Tibial nerve (tissue), 4 donors: ENCODE measurements around the gene REV3L. TPM values are rescaled to one million over a fixed set of nuclear protein-coding genes. Genes with fewer than 3 reads are reported as not detected.
"Not testable (repeated sequence)": the region's sequence is repeated elsewhere in the genome, so short reads cannot be mapped to it uniquely, and the experiment has no call there.

Experiments
- DNase-seq, 2 donors: peaks; one replicate each; pipeline ENCODE4 v3.0.0-alpha.2; 2019; ENCODE audit warnings: low spot score in 2 of 2
- H3K27ac ChIP-seq, 4 donors: fragments of 200-600 bp; sonication (generic) in 3 of 4; one replicate each; pipeline ENCODE4 v1.5.1; 2017 to 2019; ENCODE audit warnings: mild to moderate bottlenecking in 1 of 4
- H3K27me3 ChIP-seq, 2 donors: fragments of 200-600 bp; sonication (generic) in 1 of 2; one replicate each; pipeline versions ENCODE4 v1.5.1 to v1.6.0; 2017 to 2019
- H3K36me3 ChIP-seq, 3 donors: fragments of 200-600 bp; sonication (generic); one replicate each; pipeline ENCODE4 v1.5.1; 2018 to 2019
- H3K4me1 ChIP-seq, 4 donors: fragments of 200-600 bp; sonication (generic) in 3 of 4; one replicate each; pipeline ENCODE4 v1.5.1; 2017 to 2019
- H3K4me3 ChIP-seq, 4 donors: fragments of 200-600 bp; sonication (generic) in 3 of 4; one replicate each; pipeline ENCODE4 v1.5.1; 2017 to 2019; ENCODE audit warnings: mild to moderate bottlenecking in 1 of 4, moderate library complexity in 1 of 4
- H3K9me3 ChIP-seq, 4 donors: fragments of 200-600 bp; sonication (generic) in 3 of 4; one replicate each; pipeline ENCODE4 v1.5.1; 2017 to 2019
- EP300 ChIP-seq, 2 donors: sonication (generic); formaldehyde crosslinking; IDR thresholded peaks; one replicate each; pipeline ENCODE4 v1.6.1; 2017; ENCODE audit warnings: antibody characterized with exemption in 2 of 2, mild to moderate bottlenecking in 1 of 2
- POLR2A ChIP-seq, 2 donors: fragments of 450-650 bp; IDR thresholded peaks; one replicate each; pipeline ENCODE4 v1.6.1; 2017; ENCODE audit warnings: antibody characterized with exemption in 2 of 2, mild to moderate bottlenecking in 2 of 2, moderate library complexity in 2 of 2
- WGBS, 2 donors: methylation state at CpG; one replicate each; pipeline ENCODE4 v1.1.5; 2018; 5-methylcytosine and 5-hydroxymethylcytosine counted together
- total RNA-seq, 4 donors: library from RNA; depleted of rRNA; stranded (reverse); fragments of >200 nt; gene quantifications; one replicate each; pipeline ENCODE4 v1.1.0, GENCODE V29; 2016
- TF ChIP-seq, protein P1 (sequence below), 5 experiments: fragments of 200-600 bp in 3 of 5; fragments of 450-650 bp in 2 of 5; sonication (generic) in 3 of 5; IDR thresholded peaks; one replicate each; pipeline ENCODE4 v1.5.1; 2016 to 2019; ENCODE audit warnings: antibody characterized with exemption in 5 of 5, mild to moderate bottlenecking in 3 of 5, moderate library complexity in 2 of 5

REV3L gene
- total RNA-seq, 4 donors from 2014 or later: 26.7 to 45.9 (median 34.1) TPM

DNA sequence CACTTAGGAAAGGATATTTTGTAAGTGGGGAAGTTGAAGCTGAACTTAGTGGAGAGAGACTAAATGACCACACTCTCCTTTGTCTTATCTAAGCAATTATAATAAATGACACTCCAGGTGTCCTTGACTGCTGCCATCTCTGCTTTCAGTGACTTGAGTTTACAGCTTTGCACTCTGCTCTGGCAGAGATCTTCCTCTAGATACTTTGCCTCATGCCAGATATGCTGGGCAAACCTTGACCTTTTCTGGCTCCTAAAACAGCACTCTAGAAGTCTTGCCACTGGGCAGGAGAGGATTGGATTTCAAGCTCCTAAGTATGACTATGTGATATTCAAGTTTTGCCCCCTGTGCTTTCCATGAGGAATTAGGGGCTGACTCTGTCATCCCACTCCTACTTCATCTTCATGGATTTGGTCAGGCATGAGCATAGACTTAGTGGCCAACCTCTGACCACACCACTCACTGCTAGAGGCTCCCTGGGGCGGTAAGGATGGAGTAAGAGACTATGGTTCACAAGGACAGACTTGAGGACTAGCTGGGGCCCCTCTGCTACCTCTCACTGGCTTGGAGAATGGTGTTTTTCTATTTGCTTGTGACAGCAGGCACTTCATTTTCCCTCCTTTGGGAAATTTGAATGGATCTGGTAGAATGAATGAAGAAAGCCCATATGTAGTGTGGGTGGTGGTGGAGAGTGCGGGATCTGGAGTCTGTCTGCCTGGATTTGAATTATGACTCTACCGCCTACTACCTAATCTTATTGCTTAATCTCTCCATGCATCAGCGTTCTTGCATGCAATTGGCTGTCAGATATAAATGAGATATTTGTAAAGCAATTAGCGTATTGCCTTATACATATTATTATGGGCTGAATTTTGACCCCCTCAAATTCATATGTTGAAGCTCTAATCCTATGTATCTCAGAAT, 191.4 kb downstream of the REV3L start:
- Histone ChIP-seq H3K27ac (no peak overlapping the region), H3K27me3 (no peaks in the 10 kb centered on the region), H3K4me1 (no peaks in the 10 kb centered on the region), H3K36me3 (peaks cover 0 to 24% (median 0%) of the 10 kb centered on the region in 3 donors), H3K4me3 (no peak overlapping the region), H3K9me3 (no peaks in the 10 kb centered on the region)
- 95 to 96% methylated on average over 5 of the region's 5 CpGs for WGBS, 2 donors
- DNase-seq: no peak
- no peak for TF ChIP-seq POLR2A (IDR thresholded peaks at IDR 0.05)
- TF ChIP-seq, protein P1, sequence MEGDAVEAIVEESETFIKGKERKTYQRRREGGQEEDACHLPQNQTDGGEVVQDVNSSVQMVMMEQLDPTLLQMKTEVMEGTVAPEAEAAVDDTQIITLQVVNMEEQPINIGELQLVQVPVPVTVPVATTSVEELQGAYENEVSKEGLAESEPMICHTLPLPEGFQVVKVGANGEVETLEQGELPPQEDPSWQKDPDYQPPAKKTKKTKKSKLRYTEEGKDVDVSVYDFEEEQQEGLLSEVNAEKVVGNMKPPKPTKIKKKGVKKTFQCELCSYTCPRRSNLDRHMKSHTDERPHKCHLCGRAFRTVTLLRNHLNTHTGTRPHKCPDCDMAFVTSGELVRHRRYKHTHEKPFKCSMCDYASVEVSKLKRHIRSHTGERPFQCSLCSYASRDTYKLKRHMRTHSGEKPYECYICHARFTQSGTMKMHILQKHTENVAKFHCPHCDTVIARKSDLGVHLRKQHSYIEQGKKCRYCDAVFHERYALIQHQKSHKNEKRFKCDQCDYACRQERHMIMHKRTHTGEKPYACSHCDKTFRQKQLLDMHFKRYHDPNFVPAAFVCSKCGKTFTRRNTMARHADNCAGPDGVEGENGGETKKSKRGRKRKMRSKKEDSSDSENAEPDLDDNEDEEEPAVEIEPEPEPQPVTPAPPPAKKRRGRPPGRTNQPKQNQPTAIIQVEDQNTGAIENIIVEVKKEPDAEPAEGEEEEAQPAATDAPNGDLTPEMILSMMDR (IDR thresholded peaks at IDR 0.05): no peak
- TF ChIP-seq EP300 (IDR thresholded peaks at IDR 0.05): no peak

DNA sequence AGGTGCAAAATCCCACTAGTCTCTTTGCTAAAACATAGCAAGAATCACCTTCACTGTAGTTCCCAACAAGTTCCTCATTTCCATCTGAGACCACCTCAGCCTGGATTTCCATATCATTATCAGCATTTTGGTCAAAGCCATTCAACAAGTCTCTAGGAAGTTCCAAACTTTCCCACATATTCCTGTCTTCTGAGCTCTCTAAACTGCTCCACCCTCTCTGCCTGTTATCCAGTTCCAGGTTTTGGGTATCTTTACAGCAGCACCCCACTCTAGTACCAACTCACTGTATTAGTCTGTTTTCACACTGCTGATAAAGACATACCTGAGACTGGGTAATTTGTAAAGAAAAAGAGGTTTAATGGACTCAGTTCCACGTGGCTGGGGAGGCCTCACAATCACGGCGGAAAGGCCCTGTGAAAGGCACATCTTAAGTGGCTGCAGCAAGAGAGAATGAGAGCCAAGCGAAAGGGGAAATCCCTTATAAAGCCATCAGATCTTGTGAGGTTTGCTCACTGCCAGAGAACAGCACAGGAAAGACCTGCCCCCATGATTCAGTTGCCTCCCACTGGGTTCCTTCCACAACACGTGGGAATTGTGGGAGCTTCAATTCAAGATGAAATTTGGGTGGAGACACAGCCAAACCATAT, 192.2 kb downstream of the REV3L start:
- not testable (repeated sequence) for H3K4me3 ChIP-seq, H3K9me3 ChIP-seq, H3K27ac ChIP-seq, H3K4me1 ChIP-seq, DNase-seq, H3K27me3 ChIP-seq
- H3K36me3 ChIP-seq: peaks cover 0 to 17% (median 0%) of the 10 kb centered on the region in 3 donors
- WGBS, 2 donors: 65% methylated on average over 5 of the region's 5 CpGs

DNA sequence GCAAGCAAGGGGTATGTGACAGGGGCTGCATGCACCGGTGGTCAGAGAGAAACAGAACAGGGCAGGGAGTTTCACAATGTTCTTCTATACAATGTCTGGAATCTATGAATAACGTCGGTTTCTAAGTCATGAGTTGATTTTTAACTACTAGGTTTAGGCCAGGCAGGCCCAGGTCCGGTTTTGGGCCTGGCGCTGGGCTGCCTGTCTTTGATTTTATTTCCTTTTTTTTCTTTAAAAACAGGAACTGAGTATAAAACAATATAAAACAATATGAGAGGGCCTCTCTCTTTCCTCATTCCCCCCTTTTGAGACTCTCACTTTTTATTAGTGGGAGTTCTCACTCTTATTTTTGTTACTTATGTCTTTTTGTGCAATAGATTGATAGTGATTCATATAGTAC, 198.7 kb downstream of the REV3L start:
- not testable (repeated sequence) for H3K4me1 ChIP-seq, H3K9me3 ChIP-seq, H3K4me3 ChIP-seq, DNase-seq, H3K27ac ChIP-seq, H3K27me3 ChIP-seq
- peaks cover 0 to 26% (median 4%) of the 10 kb centered on the region in 3 donors for H3K36me3 ChIP-seq
- whole genome bisulfite sequencing, 2 donors: 82 to 84% methylated on average over 5 of the region's 5 CpGs

DNA sequence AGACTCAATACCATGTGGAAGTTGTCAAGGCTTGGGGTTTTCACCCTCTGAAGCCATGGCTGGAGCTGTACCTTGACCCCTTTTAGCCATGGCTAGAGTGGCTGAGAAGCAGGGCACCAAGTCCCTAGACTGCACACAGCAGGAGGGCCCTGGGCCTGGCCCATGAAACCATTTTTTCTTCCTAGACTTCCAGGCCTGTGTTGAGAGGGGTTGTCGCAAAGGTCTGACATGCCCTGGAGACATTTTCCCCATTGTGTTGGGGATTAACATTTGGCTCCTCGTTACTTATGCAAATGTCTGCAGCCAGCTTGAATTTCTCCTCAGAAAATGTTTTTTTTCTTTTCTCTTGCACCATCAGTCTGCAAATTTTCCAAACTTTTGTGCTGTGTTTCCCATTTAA, 199.3 kb downstream of the REV3L start:
- Histone ChIP-seq H3K27ac (no peak overlapping the region), H3K4me1 (no peaks in the 10 kb centered on the region), H3K36me3 (peaks cover 0 to 33% (median 4%) of the 10 kb centered on the region in 3 donors), H3K9me3 (no peaks in the 10 kb centered on the region), H3K27me3 (no peaks in the 10 kb centered on the region), H3K4me3 (no peak overlapping the region)
- no peak for DNase-seq
- 87 to 93% methylated on average over 2 of the region's 2 CpGs for WGBS, 2 donors
- TF ChIP-seq, protein P1 (IDR thresholded peaks at IDR 0.05): no peak
- TF ChIP-seq EP300 (IDR thresholded peaks at IDR 0.05) (no peak), POLR2A (IDR thresholded peaks at IDR 0.05) (no peak)

DNA sequence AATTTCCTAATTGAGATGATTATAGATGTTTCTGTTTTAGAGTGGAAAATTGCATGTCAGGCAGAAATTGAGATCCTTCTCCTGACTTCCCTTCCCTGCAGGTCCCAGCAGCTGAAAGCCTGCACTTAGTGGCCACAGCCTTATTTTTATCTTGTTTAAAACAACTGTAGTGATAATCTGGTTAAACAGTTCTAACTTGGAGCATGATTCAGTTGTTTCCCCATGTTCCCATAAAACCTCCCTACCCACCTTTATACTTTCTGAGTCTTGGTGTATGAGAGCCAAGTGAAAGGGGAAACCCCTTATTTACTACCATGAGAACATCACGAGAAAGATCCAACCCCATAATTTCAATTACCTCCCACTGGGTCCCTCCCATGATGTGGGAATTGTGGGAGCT, 200.5 kb downstream of the REV3L start:
- Histone ChIP-seq H3K27me3 (no peaks in the 10 kb centered on the region), H3K4me3 (no peak overlapping the region), H3K9me3 (no peaks in the 10 kb centered on the region), H3K4me1 (no peaks in the 10 kb centered on the region), H3K27ac (no peak overlapping the region), H3K36me3 (peaks cover 0 to 45% (median 7%) of the 10 kb centered on the region in 3 donors)
- TF ChIP-seq POLR2A (IDR thresholded peaks at IDR 0.05) (no peak), EP300 (IDR thresholded peaks at IDR 0.05) (no peak)
- TF ChIP-seq, protein P1 (IDR thresholded peaks at IDR 0.05): no peak
- no peak for DNase-seq
- WGBS, 2 donors: 88 to 100% methylated on average over 1 of the region's 1 CpG

DNA sequence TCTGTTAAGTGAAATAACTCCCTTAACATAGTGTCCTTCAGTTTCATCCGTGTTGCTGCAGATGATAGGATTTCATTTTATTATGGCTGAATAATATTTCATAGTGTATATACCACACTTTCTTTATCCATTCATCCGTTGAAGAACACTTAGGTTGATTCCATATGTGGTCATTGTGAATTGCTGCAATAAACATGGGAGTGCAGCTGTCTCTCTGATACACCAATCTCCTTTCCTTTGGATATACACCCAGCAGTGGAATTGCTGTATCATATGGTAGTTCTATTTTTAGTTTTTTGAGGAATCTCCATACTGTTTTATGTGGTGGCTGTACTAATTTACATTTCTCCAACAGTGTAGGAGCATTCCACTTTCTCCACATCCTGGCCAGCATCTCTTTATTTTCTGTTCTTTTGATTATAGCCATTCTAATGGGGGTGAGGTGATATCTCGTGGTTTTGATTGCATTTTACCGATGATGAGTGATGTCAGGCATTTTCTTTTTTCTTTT, 202.5 kb downstream of the REV3L start:
- peaks cover 0 to 65% (median 13%) of the 10 kb centered on the region in 3 donors for H3K36me3 ChIP-seq
- DNase-seq: no peak
- WGBS, 2 donors: 97 to 98% methylated on average over 4 of the region's 4 CpGs

More for the DNA sequence above, 202.5 kb downstream of the REV3L start:
- Histone ChIP-seq H3K9me3 (peaks cover 0 to 6% (median 2%) of the 10 kb centered on the region in 4 donors), H3K27me3 (no peaks in the 10 kb centered on the region), H3K4me1 (no peaks in the 10 kb centered on the region), H3K27ac (no peak overlapping the region), H3K4me3 (no peak overlapping the region)
- TF ChIP-seq, protein P1 (IDR thresholded peaks at IDR 0.05): no peak
- TF ChIP-seq EP300 (IDR thresholded peaks at IDR 0.05): no peak
- TF ChIP-seq POLR2A (IDR thresholded peaks at IDR 0.05): no peak
